Fibroblast of upper back skin (primary cell): ENCODE data around the gene VMAC.

Source experiments
- DNase-seq: peaks from one replicate; pipeline ENCODE4 v3.0.0-alpha.2; 2013

Gene VMAC

GRCh38 chr19:5955636-5955935 lies 50.9 kb downstream of the VMAC start:
- DNase-seq, result no peak

- no peak for DNase-seq
Measured at GRCh38 chr19:5956323-5956722, 51.7 kb downstream of the VMAC start.

DNA sequence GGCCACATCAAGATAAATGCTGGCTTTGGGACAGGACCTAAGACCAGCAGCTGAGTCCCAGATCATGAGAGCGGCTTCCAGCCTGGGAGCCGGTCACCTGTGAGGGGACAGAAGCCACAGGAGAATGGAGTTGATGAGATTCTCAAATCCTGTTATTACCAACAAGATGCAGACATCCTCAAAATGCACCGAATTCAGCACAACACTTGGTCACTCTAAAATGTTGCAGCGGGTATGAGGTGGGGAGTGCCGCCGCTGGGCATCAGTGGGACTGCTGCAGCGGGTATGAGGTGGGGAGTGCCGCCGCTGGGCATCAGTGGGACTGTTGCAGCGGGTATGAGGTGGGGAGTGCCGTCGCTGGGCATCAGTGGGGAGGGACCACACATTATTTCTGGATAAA lies 52.1 kb downstream of the VMAC start:
- DNase-seq, result no peak

DNA sequence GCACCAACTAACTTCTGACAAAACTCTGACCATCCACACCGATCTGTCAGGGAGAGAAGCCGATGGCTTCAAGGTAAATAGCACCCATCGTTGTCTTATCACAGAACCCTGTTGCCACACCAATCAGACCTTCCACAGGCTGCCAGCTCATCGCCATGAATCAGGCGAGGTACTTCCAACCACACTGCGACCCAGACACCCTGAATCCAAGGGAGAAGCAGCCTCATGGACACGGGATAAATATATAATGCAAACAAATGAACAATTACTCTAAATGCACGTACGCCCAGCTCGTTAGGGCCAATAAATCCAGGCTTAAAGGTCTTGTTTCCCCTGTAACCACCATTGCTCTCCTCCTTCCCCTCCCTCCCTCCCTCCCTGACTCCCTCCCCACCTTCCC lies 52.5 kb downstream of the VMAC start:
- DNase-seq, result no peak

DNA sequence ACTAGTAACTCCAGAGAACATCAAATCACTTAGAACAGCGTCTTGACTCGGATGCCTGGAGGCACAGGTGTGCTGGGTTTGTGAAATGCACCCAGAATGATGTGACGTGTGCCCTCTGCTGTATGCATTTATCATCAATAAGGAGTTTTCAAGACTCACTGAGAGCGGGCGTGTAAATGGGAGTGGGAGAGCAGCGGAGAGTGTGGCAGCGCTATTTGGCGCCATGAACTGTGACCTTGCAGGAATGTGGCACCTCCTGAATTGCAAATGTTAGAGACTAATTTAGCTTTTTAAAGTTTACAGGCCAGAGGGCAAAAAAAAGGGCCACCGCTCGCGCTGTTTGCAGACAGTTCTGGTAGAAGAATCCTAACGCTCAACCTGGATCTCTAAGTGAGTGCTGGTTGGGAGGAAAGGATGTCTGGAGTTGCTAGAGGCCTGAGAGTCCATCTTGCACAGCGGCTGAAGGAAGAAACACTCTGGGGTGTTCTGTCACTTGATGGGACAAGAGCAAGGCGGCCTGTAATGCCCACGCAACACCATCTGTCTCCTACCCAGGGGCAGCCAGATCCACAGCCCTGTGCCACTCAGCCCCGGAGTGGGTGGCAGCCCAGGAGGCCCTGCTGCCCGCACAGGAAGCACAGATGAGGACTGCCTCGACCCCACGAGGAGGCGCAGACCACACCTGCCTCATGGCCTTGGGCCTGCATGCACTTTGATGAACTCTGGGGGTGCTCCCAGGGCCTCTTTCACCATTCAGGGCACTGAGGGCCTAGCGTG lies 53.6 kb downstream of the VMAC start:
- no peak for DNase-seq

DNA sequence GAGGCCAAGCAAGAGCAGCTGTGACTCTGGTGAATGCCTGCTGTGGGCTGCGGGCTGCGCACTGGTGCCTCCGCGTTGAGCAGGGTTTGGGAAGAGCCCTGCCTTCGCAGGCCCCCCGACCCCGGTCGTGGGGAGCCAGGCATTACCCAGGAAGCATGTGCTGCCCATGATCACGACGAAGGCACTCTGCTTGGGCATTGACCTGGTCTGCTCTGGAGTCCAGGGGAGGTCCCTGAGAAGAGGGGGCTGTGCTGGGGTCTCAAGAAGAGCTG lies 54.1 kb downstream of the VMAC start:
- no peak for DNase-seq

DNA sequence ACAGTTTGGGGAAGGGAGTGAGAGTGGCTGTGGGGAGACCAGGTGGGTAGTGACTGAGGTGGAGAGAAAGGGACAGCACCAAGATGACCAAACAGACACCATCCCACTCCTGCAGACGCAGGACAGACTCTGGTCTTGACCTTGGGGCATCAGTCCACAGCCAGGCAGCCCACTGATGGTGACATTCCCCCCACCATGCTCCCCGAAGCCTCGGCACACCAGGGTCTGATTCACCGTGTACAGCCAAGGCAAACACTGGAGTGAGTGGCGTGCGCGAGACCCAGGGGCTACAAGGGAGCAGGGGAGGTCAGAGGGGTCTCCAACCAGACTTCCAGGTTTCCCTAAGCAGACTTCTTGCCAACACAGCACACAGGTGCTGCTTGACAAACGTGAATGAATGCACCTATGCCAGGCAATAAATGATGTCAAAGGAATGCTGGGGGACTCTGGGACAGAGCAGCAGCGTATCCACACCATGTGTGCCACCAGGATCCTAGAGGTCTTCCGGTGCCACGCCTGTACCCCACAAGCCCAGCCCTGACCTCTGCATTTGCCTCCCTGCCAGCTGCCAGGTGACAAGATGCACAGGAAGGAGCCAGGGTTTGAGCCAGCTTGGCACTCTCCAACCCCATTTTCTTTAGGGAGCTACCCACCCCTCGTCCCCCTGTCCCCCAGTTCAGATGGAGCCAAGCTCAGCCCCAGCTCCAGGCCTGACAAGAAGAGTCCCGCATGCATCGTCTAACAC lies 54.8 kb downstream of the VMAC start:
- DNase-seq, result no peak
